ENCODE data around the gene LARGE1.

DNA sequence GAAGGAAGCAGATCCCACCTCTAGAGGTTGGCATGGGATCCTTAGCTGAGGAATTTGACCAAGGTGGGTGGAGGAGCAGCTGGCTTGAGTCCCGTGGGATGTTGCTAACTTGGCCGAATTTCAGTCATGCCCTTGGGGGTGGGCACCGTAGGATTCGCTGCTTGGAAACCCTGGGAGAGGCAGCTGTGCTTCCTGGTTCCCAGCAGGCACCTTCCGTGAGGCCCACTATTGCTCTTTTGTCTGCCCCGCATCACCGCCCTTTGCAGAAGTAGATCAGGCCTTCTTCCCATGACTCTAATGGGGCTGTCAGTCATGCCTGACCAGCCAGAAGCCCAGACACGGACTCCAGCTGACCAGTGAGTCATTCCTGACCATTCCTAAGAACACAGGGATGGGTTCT is 569.8 kb downstream of the LARGE1 start:
- no peak for TF ChIP-seq MYC (CRISPR knock-in tag; IDR thresholded peaks at IDR 0.05; ENCODE audit: borderline replicate concordance)
- TF ChIP-seq ZNF530 (CRISPR knock-in tag; IDR thresholded peaks at IDR 0.05; ENCODE audit: low read depth), result no peak
- no peak for TF ChIP-seq HDAC1 (CRISPR knock-in tag; IDR thresholded peaks at IDR 0.05)
- TF ChIP-seq, protein P1, sequence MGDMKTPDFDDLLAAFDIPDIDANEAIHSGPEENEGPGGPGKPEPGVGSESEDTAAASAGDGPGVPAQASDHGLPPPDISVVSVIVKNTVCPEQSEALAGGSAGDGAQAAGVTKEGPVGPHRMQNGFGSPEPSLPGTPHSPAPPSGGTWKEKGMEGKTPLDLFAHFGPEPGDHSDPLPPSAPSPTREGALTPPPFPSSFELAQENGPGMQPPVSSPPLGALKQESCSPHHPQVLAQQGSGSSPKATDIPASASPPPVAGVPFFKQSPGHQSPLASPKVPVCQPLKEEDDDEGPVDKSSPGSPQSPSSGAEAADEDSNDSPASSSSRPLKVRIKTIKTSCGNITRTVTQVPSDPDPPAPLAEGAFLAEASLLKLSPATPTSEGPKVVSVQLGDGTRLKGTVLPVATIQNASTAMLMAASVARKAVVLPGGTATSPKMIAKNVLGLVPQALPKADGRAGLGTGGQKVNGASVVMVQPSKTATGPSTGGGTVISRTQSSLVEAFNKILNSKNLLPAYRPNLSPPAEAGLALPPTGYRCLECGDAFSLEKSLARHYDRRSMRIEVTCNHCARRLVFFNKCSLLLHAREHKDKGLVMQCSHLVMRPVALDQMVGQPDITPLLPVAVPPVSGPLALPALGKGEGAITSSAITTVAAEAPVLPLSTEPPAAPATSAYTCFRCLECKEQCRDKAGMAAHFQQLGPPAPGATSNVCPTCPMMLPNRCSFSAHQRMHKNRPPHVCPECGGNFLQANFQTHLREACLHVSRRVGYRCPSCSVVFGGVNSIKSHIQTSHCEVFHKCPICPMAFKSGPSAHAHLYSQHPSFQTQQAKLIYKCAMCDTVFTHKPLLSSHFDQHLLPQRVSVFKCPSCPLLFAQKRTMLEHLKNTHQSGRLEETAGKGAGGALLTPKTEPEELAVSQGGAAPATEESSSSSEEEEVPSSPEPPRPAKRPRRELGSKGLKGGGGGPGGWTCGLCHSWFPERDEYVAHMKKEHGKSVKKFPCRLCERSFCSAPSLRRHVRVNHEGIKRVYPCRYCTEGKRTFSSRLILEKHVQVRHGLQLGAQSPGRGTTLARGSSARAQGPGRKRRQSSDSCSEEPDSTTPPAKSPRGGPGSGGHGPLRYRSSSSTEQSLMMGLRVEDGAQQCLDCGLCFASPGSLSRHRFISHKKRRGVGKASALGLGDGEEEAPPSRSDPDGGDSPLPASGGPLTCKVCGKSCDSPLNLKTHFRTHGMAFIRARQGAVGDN (CRISPR knock-in tag; IDR thresholded peaks at IDR 0.05), result no peak
- no peak for TF ChIP-seq FLYWCH1 (CRISPR knock-in tag; IDR thresholded peaks at IDR 0.05)
- TF ChIP-seq EZH2 (conservative IDR thresholded peaks at IDR 0.05; ENCODE audit: low read depth, low read length), result no peak
- TF ChIP-seq CENPX (CRISPR knock-in tag; IDR thresholded peaks at IDR 0.05), result no peak
- TF ChIP-seq TAF1 (CRISPR knock-in tag; IDR thresholded peaks at IDR 0.05), result no peak
